ENCODE data around the gene SEC14L2. TPM values are rescaled to one million over a fixed set of nuclear protein-coding genes. Genes with fewer than 3 reads are reported as not detected.

Gene SEC14L2
- total and polyA plus RNA-seq, 8 donors, result 8.3 to 13.4 (median 10.0) TPM

DNA sequence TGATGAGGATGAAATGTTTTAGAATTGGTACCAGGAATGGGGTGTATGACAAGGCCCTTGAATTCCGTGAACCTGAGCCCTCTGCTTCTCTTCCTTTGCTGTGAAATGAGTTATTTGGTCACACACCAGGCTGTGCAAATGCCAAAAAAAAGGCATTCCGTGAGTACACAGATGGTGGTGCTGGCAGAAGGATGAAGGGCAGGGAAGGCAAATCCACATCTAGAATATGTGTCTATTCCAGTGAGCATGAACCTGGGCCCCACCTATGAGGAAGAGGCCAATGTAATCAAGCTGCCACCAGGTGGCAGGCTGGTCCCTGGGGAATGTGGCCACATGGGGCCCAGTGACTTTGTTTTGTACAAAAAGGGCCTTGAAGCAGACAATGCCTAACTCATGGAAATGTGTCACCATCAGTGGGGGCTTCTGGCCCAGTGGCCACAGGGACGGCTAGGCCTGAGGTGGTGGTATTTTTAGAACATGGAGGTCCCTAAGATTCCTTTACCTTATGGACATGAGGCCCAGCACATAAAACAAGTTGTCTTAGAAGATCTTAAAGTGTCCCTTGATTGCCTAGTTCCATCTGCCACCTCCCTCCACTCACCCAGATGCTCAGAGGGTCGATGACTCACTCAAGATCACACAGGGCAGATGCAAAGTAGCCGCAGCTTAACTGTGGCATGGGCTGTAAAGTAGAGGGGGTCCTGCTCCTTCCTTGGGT is 5.7 kb upstream of the SEC14L2 start:
- H3K9me3 ChIP-seq, result no peaks in the 10 kb centered on the region
- peaks cover 0 to 11% of the 10 kb centered on the region in 2 donors for H3K27me3 ChIP-seq
- no peak overlapping the region for H3K27ac ChIP-seq
- ATAC-seq, result peak; percentile 72
- H3K4me3 ChIP-seq, result no peak overlapping the region
- TF ChIP-seq CTCF (IDR thresholded peaks at IDR 0.05), result peak; percentile 81 to 87
- H3K36me3 ChIP-seq, result no peaks in the 10 kb centered on the region
- H3K4me1 ChIP-seq, result peaks cover 8 to 17% of the 10 kb centered on the region in 2 donors
- DNase-seq, result peak; percentile 24 to 86 (median 72)
- intact Hi-C loops (cut with DNase I), result loop anchor here in 1 of 2 donors (5.0 kb wide), 1 partner anchor 129 kb away; no protein-coding TSS in a partner anchor

GRCh38 chr22:30392661-30393321 is 4.0 kb upstream of the SEC14L2 start:
- ATAC-seq (peak; percentile 34), DNase-seq (peak in 2 of 4 donors; percentile 21 to 46)
- intact Hi-C loops (cut with DNase I), result loop anchor here in 1 of 2 donors (5.0 kb wide), 1 partner anchor 130 kb away; no protein-coding TSS in a partner anchor
- H3K27ac ChIP-seq, result peak overlapping the region in 1 of 2 donors; percentile 11
- TF ChIP-seq CTCF (IDR thresholded peaks at IDR 0.05), result no peak
- peaks cover 0 to 28% of the 10 kb centered on the region in 2 donors for H3K27me3 ChIP-seq
- H3K4me3 ChIP-seq, result no peak overlapping the region
- no peaks in the 10 kb centered on the region for H3K9me3 ChIP-seq
- no peaks in the 10 kb centered on the region for H3K36me3 ChIP-seq
- H3K4me1 ChIP-seq, result peaks cover 3 to 20% of the 10 kb centered on the region in 2 donors

- intact Hi-C loops (cut with DNase I), result loop anchor here in 1 of 2 donors (5.0 kb wide), 1 partner anchor 131 kb away; no protein-coding TSS in a partner anchor
Measured at GRCh38 chr22:30393322-30393680, 3.5 kb upstream of the SEC14L2 start.

DNA sequence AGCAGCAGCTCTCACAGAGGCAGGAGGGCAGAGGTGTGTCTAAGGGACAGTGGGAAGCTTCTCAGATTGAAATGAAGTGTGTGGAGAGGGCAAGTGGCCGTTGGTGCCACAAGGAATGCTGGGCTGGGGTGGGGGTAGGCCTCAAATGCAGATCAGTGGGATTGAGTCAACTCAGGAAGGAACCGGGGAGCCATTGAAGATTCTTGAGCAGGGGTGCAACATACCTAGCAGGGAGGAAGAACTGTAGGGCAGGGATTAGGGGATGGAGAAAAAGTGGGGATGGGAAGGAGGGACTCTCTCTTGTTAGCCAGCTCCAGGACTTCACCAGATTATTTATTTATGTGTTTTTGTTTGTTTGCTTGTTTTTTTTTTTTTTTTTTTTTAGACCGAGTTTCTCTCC is 2.9 kb upstream of the SEC14L2 start:
- Histone ChIP-seq H3K4me3 (no peak overlapping the region), H3K27ac (no peak overlapping the region), H3K4me1 (peaks cover 3 to 26% of the 10 kb centered on the region in 2 donors), H3K27me3 (peaks cover 0 to 39% of the 10 kb centered on the region in 2 donors), H3K36me3 (no peaks in the 10 kb centered on the region), H3K9me3 (no peaks in the 10 kb centered on the region)
- no peak for TF ChIP-seq CTCF (IDR thresholded peaks at IDR 0.05)
- no peak for ATAC-seq
- intact Hi-C loops (cut with DNase I), result loop anchor here in 1 of 2 donors (5.0 kb wide), 1 partner anchor 132 kb away; no protein-coding TSS in a partner anchor
- DNase-seq, result no peak

More at GRCh38 chr22:30393322-30393680, 3.5 kb upstream of the SEC14L2 start:
- Histone ChIP-seq H3K9me3 (no peaks in the 10 kb centered on the region), H3K27me3 (peaks cover 0 to 33% of the 10 kb centered on the region in 2 donors), H3K4me3 (no peak overlapping the region), H3K27ac (peak overlapping the region in 1 of 2 donors; percentile 11), H3K36me3 (no peaks in the 10 kb centered on the region), H3K4me1 (peaks cover 3 to 24% of the 10 kb centered on the region in 2 donors)
- ATAC-seq (no peak), DNase-seq (no peak)
- TF ChIP-seq CTCF (IDR thresholded peaks at IDR 0.05), result no peak
